Ishikawa (cell line): ENCODE data around the gene PUM1.

Experiments used
- EP300 ChIP-seq: IDR thresholded peaks from 2 replicates; pipeline ENCODE4 v1.6.1; 2012; ENCODE audit warnings: borderline replicate concordance
- YY1 ChIP-seq: IDR thresholded peaks from 2 replicates; pipeline ENCODE4 v1.6.1; 2012; ENCODE audit warnings: low read depth
- ZBTB7A ChIP-seq: IDR thresholded peaks from 2 replicates; pipeline ENCODE4 v1.6.1; 2012; ENCODE audit warnings: low read depth

DNA sequence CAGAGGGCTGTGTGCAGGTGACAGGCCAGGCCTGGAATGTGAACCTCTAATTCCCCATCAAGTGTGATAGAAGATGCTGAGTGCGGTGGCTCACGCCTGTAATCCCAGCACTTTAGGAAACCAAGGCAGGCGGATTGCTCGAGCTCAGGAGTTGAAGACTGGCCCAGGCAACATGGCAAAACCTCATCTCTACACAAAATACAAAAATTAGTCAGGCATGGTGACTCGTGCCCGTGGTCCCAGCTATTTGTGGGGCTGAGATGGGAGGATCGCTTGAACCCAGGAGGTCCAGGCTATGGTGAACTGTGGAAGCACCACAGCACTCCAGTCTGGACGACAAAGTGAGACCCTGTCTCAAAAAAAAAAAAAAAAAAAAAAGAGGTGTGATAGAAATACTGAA lies 40.1 kb upstream of the PUM1 start:
- TF ChIP-seq YY1 = no peak
- TF ChIP-seq EP300 = no peak
- no peak for TF ChIP-seq ZBTB7A
